CD4-positive, alpha-beta T cell treated with Interleukin-1 beta for 1 hour (primary cell): Measurements from ENCODE around the gene CABCOCO1.

ENCODE experiments used
- DNase-seq, 2 donors: peaks; one replicate each; pipeline ENCODE4 v3.0.0-alpha.2; 2020 to 2022

Gene CABCOCO1, protein sequence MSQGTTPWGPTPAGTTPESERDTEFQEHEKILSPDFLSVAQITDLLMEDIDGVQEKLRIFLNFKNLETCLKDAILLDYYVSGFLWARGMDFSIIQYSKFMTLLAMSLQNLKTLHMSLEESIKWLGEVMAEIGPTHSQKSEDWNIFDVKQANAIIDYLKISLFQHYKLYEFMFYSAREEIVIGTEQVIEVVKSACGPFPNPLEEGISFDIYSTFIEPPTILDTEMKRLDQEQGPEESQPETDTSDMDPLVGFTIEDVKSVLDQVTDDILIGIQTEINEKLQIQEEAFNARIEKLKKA

DNA sequence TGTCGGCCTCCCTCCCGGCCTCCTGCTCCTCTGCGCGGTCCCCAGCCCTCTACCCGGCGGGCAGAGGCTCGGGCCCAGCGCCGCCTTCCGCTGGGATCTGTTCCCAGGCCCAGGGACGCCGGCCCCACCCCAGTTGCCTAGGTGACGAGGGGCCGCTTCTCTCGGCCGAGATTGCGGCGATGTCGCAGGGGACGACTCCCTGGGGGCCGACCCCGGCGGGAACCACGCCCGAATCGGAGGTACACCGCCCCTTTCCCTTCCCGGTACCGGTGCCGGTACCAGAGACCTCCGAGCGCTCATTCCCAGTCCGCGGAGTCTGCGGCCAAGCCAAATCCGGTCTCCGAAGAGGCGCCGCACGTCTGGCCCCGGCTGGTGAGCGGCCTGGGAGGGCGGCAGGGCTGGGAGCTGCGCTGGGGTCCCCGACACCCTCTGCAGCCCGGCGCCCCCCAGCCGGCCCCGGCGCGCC lies at the start of gene CABCOCO1:
Gene CABCOCO1, plus strand, starts transcription at position 136 of the 466 bp plus-strand sequence. Its CDS starts 44 bp downstream, at position 180.
- no peak for DNase-seq

DNA sequence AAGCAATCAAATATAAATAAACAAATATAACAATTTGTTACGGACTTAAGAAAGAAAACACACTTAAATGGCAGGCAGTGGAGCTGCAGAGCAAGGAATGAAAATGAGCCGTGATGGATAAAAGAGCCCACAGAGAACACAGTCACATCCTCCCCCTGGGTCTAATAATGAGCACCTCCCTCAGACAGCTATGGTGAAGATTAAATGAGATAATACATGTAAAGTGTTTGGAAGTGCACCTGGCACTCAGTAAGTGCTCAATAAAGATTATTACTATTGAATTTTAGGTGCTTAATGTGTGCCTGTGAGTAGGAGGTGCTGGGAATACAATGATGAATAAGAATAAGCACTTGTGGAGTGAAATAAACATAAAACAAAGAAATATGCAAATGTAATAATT lies 49.1 kb upstream of the CABCOCO1 start:
- DNase-seq, result no peak

- no peak for DNase-seq
Measured at GRCh38 chr10:61616611-61617010, 46.1 kb upstream of the CABCOCO1 start.

GRCh38 chr10:61617180-61617579 lies 45.5 kb upstream of the CABCOCO1 start:
- DNase-seq, result no peak

DNA sequence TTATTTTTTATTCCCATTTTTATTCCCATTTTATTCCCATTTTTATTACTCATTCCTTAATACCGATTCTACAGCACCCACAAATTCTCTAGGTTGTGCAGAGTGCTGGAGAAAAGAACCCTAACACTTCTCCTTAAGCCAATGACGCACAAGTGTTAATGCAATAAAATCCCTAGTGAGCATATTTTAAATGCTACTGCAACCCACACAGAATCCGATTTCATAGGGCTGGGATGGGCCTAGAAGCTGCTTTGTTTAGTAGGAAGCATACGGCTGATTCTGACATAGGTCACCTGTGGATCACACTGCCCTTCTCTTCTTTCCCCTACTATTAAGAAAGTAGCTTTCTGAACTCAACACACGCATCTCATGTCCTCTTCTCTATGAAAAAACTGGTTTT lies 45.1 kb upstream of the CABCOCO1 start:
- no peak for DNase-seq

DNA sequence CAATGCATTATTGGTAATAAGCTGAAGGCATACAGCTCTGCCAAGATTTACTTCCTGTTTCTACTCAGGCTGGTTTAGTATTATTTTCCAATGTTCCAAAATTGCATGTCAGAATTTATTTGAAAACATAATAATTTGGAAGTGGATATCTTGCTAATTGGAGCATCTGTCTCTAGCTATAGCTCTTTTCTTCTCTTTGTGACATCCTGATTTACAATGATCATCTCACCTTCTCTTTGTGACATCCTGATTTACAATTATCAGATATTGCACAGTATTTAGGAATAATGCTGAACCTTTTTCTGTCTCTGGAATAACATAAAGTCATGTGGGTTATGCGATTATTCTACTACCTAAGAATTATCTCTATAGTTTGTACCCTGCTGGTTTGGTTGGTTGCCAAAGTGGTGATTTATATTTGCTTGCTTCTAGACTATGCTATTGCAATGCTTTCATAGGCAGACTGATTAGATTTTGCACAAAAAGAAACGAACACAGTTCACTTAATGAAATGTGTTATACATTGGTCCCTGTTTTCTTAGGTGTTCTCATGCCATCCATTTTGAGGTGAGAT lies 44.3 kb upstream of the CABCOCO1 start:
- no peak for DNase-seq

GRCh38 chr10:61620506-61620905 lies 42.2 kb upstream of the CABCOCO1 start:
- no peak for DNase-seq

GRCh38 chr10:61621605-61622051 lies 41.1 kb upstream of the CABCOCO1 start:
- DNase-seq, result no peak

DNA sequence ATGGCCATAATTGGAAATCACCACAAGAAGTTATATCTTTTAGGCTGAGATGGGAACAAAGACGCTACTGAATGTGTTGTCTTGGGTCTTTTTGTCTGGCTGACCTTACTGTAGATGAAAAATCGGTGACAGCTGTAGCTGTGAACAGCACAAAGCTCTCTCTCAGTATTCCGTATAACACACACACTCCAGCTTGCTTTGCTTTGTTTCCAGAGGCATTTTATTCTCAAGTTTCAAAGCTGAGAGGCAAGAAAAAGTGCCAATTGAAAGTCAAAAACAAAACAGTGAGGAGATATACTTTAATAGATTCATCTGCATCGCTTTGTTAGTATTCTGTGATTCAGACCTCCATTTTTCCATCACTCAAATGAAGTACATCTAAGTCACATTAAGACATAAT lies 39.6 kb upstream of the CABCOCO1 start:
- DNase-seq, result no peak

DNA sequence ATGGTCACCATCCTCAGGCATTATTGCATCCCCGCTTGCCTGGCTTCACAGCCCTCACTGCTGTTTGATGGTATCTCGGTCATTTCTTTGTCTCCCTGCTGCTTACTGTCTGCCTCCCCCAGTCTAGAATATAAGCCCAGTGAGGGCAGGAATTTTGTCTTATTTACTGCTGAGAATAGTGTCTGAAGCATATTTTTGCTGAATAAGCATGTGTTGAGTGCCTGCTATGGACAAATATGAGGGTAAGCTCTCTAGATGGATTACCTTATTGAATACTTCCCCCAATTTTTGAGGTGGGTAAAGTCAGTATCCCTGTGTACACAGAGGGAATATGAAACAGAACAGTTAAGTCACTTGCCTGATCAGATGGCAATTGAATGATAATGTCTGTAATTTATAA lies 36.5 kb upstream of the CABCOCO1 start:
- no peak for DNase-seq

- DNase-seq, result no peak
Measured at GRCh38 chr10:61627266-61627665, 35.5 kb upstream of the CABCOCO1 start.

- DNase-seq, result no peak
Measured at GRCh38 chr10:61628151-61628874, 34.4 kb upstream of the CABCOCO1 start.

DNA sequence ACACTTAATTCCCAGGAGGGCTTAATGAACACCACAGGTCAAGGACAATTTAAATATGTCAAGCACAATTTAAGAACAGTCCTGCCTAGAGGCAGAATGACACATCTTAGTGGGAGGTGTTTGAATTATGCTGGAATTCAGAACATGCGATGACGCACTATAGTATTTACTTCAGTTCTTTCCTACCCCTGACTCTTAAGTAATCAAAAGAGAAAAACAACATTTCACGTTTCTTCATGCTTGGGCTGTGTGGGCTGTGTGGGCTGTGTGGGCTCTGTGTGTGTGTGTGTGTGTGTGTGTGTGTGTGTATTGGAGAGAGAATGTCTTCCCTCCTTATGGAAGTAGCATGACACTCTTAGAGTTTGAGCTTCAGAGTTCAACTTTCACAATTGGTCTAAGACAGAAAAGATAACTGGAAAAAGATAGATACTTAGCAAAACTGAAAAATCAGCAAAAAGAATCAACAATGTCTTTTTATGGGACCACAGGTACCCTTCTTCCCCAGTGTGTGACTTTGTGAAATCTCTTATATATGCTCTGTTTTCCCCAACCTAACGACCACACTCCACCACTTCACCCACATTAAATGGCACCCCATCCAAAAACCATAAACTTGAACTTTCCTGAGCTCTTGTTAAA lies 33.7 kb upstream of the CABCOCO1 start:
- DNase-seq, result no peak

- DNase-seq, result no peak
Measured at GRCh38 chr10:61629576-61629975, 33.2 kb upstream of the CABCOCO1 start.

GRCh38 chr10:61632057-61632670 lies 30.6 kb upstream of the CABCOCO1 start:
- no peak for DNase-seq

GRCh38 chr10:61633665-61634064 lies 29.1 kb upstream of the CABCOCO1 start:
- no peak for DNase-seq

GRCh38 chr10:61634746-61635145 lies 28.0 kb upstream of the CABCOCO1 start:
- DNase-seq, result no peak

DNA sequence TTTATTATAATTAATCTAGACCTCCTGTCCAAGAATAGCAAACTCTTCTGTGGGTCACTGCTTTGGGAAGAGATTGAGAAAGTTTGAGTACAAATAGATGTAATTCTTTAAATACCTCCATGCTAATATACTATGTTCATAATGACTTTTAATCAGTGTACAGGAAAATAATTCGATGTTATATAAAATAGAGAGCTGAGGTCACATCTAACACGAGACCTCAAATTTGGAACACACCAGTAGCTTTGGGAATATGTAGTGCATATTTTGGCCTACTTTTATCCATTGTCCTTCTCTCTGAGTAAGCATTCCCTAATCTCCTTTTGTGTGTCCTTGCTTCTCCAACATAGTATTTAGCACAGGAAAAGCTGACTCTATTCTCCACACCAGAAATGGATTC lies 27.3 kb upstream of the CABCOCO1 start:
- DNase-seq, result no peak

- DNase-seq, result no peak
Measured at GRCh38 chr10:61635932-61636331, 26.8 kb upstream of the CABCOCO1 start.

GRCh38 chr10:61639952-61640351 lies 22.8 kb upstream of the CABCOCO1 start:
- DNase-seq, result no peak

GRCh38 chr10:61640856-61641255 lies 21.9 kb upstream of the CABCOCO1 start:
- DNase-seq, result no peak

- no peak for DNase-seq
Measured at GRCh38 chr10:61642150-61642571, 20.6 kb upstream of the CABCOCO1 start.

DNA sequence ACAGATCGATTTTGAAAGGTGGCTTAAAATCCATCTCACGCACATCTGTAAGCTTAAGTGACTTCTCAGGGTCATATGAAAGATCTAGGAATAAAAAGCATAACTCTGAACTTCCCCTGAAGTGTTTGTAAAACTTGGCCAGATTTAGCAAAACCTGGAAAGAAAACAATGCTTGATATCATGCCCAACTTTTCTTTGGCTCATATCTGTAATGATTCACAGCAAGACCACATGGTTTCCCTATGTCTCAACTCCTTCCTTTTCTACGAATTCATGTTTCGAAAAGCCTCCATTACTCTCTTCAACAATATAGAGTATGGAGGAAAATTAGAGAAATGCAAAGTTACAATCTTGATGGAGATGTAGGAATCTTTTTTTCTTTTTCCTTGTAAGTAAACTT lies 20.1 kb upstream of the CABCOCO1 start:
- no peak for DNase-seq
